ENCODE data around the gene ARHGAP42. TPM values are rescaled to one million over a fixed set of nuclear protein-coding genes. Genes with fewer than 3 reads are reported as not detected.
A peak's percentile ranks its signal among the peaks of the same experiment; 100 is the strongest.

The ARHGAP42 gene
- total and polyA plus RNA-seq, 10 donors = 3.5 to 31.0 (median 19.6) TPM

GRCh38 chr11:100785148-100785983 lies 98.3 kb downstream of the ARHGAP42 start:
- Histone ChIP-seq H3K27ac (peak overlapping the region in 4 of 8 donors; percentile 6 to 51 (median 18)), H3K9me3 (no peaks in the 10 kb centered on the region), H3K4me3 (no peak overlapping the region), H3K4me1 (peaks cover 0 to 12% (median 0%) of the 10 kb centered on the region in 6 donors), H3K36me3 (no peaks in the 10 kb centered on the region), H3K27me3 (replicated peaks in 1 of 7) (no peaks in the 10 kb centered on the region)
- peak in 2 of 3 donors; percentile 51 to 65 for TF ChIP-seq POLR2AphosphoS5 (IDR thresholded peaks at IDR 0.05)
- TF ChIP-seq, protein P1, sequence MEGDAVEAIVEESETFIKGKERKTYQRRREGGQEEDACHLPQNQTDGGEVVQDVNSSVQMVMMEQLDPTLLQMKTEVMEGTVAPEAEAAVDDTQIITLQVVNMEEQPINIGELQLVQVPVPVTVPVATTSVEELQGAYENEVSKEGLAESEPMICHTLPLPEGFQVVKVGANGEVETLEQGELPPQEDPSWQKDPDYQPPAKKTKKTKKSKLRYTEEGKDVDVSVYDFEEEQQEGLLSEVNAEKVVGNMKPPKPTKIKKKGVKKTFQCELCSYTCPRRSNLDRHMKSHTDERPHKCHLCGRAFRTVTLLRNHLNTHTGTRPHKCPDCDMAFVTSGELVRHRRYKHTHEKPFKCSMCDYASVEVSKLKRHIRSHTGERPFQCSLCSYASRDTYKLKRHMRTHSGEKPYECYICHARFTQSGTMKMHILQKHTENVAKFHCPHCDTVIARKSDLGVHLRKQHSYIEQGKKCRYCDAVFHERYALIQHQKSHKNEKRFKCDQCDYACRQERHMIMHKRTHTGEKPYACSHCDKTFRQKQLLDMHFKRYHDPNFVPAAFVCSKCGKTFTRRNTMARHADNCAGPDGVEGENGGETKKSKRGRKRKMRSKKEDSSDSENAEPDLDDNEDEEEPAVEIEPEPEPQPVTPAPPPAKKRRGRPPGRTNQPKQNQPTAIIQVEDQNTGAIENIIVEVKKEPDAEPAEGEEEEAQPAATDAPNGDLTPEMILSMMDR (IDR thresholded peaks at IDR 0.05 in 8 of 11, conservative IDR thresholded peaks at IDR 0.05 in 3 of 11) = no peak
- 38 to 66% (median 59%) methylated on average over 5 of the region's 5 CpGs for WGBS, 5 donors
- intact Hi-C loops (cut with DNase I; ENCODE audit: low total_unique reads) = no loop called here
- no peak for DNase-seq

GRCh38 chr11:100788561-100789295 lies 101.6 kb downstream of the ARHGAP42 start:
- intact Hi-C loops (cut with DNase I; ENCODE audit: low total_unique reads) = no loop called here
- Histone ChIP-seq H3K27ac (no peak overlapping the region), H3K27me3 (replicated peaks in 1 of 7) (no peaks in the 10 kb centered on the region), H3K36me3 (no peaks in the 10 kb centered on the region), H3K4me3 (no peak overlapping the region), H3K9me3 (no peaks in the 10 kb centered on the region), H3K4me1 (peaks cover 0 to 17% (median 0%) of the 10 kb centered on the region in 6 donors)
- TF ChIP-seq, protein P1 (IDR thresholded peaks at IDR 0.05 in 8 of 11, conservative IDR thresholded peaks at IDR 0.05 in 3 of 11) = no peak
- TF ChIP-seq POLR2A (IDR thresholded peaks at IDR 0.05) (no peak), POLR2AphosphoS5 (IDR thresholded peaks at IDR 0.05) (no peak)
- WGBS, 5 donors = 73 to 93% (median 89%) methylated on average over 1 of the region's 1 CpG
- no peak for DNase-seq

- no peaks in the 10 kb centered on the region for H3K36me3 ChIP-seq
- H3K27ac ChIP-seq = no peak overlapping the region
- DNase-seq = no peak
- no peaks in the 10 kb centered on the region for H3K27me3 ChIP-seq (replicated peaks in 1 of 7)
- no peak overlapping the region for H3K4me3 ChIP-seq
- no peak for TF ChIP-seq POLR2A (IDR thresholded peaks at IDR 0.05)
- TF ChIP-seq, protein P1 (IDR thresholded peaks at IDR 0.05 in 8 of 11, conservative IDR thresholded peaks at IDR 0.05 in 3 of 11) = no peak
- no peak for TF ChIP-seq POLR2AphosphoS5 (IDR thresholded peaks at IDR 0.05)
- H3K4me1 ChIP-seq = peaks cover 0 to 17% (median 0%) of the 10 kb centered on the region in 6 donors
- 70 to 91% (median 76%) methylated on average over 6 of the region's 6 CpGs for WGBS, 5 donors
- intact Hi-C loops (cut with DNase I; ENCODE audit: low total_unique reads) = no loop called here
- no peaks in the 10 kb centered on the region for H3K9me3 ChIP-seq
Measured at GRCh38 chr11:100789500-100789899, 102.4 kb downstream of the ARHGAP42 start.

- Histone ChIP-seq H3K4me3 (no peak overlapping the region), H3K27ac (no peak overlapping the region), H3K4me1 (peaks cover 0 to 17% (median 0%) of the 10 kb centered on the region in 6 donors), H3K27me3 (replicated peaks in 1 of 7) (no peaks in the 10 kb centered on the region), H3K9me3 (no peaks in the 10 kb centered on the region), H3K36me3 (no peaks in the 10 kb centered on the region)
- TF ChIP-seq, protein P1 (IDR thresholded peaks at IDR 0.05 in 8 of 11, conservative IDR thresholded peaks at IDR 0.05 in 3 of 11) = no peak
- TF ChIP-seq POLR2AphosphoS5 (IDR thresholded peaks at IDR 0.05) (no peak), POLR2A (IDR thresholded peaks at IDR 0.05) (no peak)
- WGBS, 5 donors = 49 to 80% (median 54%) methylated on average over 2 of the region's 2 CpGs
- intact Hi-C loops (cut with DNase I; ENCODE audit: low total_unique reads) = no loop called here
- no peak for DNase-seq
Measured at GRCh38 chr11:100790073-100790472, 103.0 kb downstream of the ARHGAP42 start.

All from spleen (tissue), 11 donors.